ENCODE results near the gene ACOT8.
"Not testable (repeated sequence)": the region's sequence is repeated elsewhere in the genome, so short reads cannot be mapped to it uniquely, and the experiment has no call there.

Gene ACOT8

GRCh38 chr20:45833030-45833882 is 23.9 kb downstream of the ACOT8 start, which contains the start of gene SNX21:
SNX21 (plus strand) TSS chr20:45833799; CDS start chr20:45833920, 121 bp downstream.
- peak within 1 kb of the TSS; percentile 74 for H3K4me3 Mint-ChIP-seq
- H3K27me3 Mint-ChIP-seq (ENCODE audit: low read depth) = peaks cover 18% of the 10 kb centered on the region
- no peak within 1 kb of the TSS for H3K27ac Mint-ChIP-seq
- no peaks in the 10 kb centered on the region for H3K9me3 Mint-ChIP-seq
- H3K36me3 Mint-ChIP-seq (ENCODE audit: low read depth) = no peaks in the 10 kb centered on the region
- H3K4me1 Mint-ChIP-seq (ENCODE audit: low read depth) = peaks cover 4% of the 10 kb centered on the region

GRCh38 chr20:45832619-45833018 is 24.6 kb downstream of the ACOT8 start:
- no peaks in the 10 kb centered on the region for H3K36me3 Mint-ChIP-seq (ENCODE audit: low read depth)
- H3K4me3 Mint-ChIP-seq = peak overlapping the region; percentile 74
- H3K27me3 Mint-ChIP-seq (ENCODE audit: low read depth) = peaks cover 20% of the 10 kb centered on the region
- H3K9me3 Mint-ChIP-seq = no peaks in the 10 kb centered on the region
- no peak overlapping the region for H3K27ac Mint-ChIP-seq
- H3K4me1 Mint-ChIP-seq (ENCODE audit: low read depth) = peaks cover 4% of the 10 kb centered on the region

- not testable (repeated sequence) for H3K27ac Mint-ChIP-seq; H3K4me1 Mint-ChIP-seq (ENCODE audit: low read depth); H3K36me3 Mint-ChIP-seq (ENCODE audit: low read depth); H3K4me3 Mint-ChIP-seq; H3K9me3 Mint-ChIP-seq
- peaks cover 26% of the 10 kb centered on the region for H3K27me3 Mint-ChIP-seq (ENCODE audit: low read depth)
These were observed 27.5 kb downstream of the ACOT8 start for GRCh38 chr20:45829673-45830106.

- peaks cover 37% of the 10 kb centered on the region for H3K27me3 Mint-ChIP-seq (ENCODE audit: low read depth)
- no peak overlapping the region for H3K4me3 Mint-ChIP-seq
- no peaks in the 10 kb centered on the region for H3K9me3 Mint-ChIP-seq
- peaks cover 13% of the 10 kb centered on the region for H3K4me1 Mint-ChIP-seq (ENCODE audit: low read depth)
- H3K27ac Mint-ChIP-seq = no peak overlapping the region
- H3K36me3 Mint-ChIP-seq (ENCODE audit: low read depth) = peaks cover 2% of the 10 kb centered on the region
These were observed 28.6 kb downstream of the ACOT8 start for GRCh38 chr20:45828589-45828988.

- Mint-ChIP-seq H3K36me3 (ENCODE audit: low read depth) (peaks cover 2% of the 10 kb centered on the region), H3K4me3 (no peak overlapping the region), H3K27me3 (ENCODE audit: low read depth) (peaks cover 41% of the 10 kb centered on the region), H3K4me1 (ENCODE audit: low read depth) (peaks cover 13% of the 10 kb centered on the region), H3K9me3 (no peaks in the 10 kb centered on the region), H3K27ac (no peak overlapping the region)
These were observed 29.5 kb downstream of the ACOT8 start for GRCh38 chr20:45827712-45828111.

- Mint-ChIP-seq H3K4me3 (no peak within 1 kb of the TSS), H3K4me1 (ENCODE audit: low read depth) (peaks cover 16% of the 10 kb centered on the region), H3K27ac (no peak within 1 kb of the TSS), H3K27me3 (ENCODE audit: low read depth) (peaks cover 46% of the 10 kb centered on the region), H3K9me3 (no peaks in the 10 kb centered on the region), H3K36me3 (ENCODE audit: low read depth) (peaks cover 2% of the 10 kb centered on the region)
These were observed 30.1 kb downstream of the ACOT8 start, which contains the start of gene TNNC2 for GRCh38 chr20:45827030-45827652. TNNC2 (minus strand) TSS chr20:45827312; CDS start chr20:45827248, 64 bp downstream.

- Mint-ChIP-seq H3K36me3 (ENCODE audit: low read depth) (peaks cover 2% of the 10 kb centered on the region), H3K27me3 (ENCODE audit: low read depth) (peaks cover 45% of the 10 kb centered on the region), H3K4me3 (no peak overlapping the region), H3K4me1 (ENCODE audit: low read depth) (peaks cover 16% of the 10 kb centered on the region), H3K27ac (no peak overlapping the region), H3K9me3 (no peaks in the 10 kb centered on the region)
These were observed 30.7 kb downstream of the ACOT8 start for GRCh38 chr20:45826381-45827019.

- Mint-ChIP-seq H3K9me3 (no peaks in the 10 kb centered on the region), H3K4me3 (peak overlapping the region; percentile 70), H3K36me3 (ENCODE audit: low read depth) (peaks cover 2% of the 10 kb centered on the region), H3K4me1 (ENCODE audit: low read depth) (peaks cover 16% of the 10 kb centered on the region), H3K27ac (no peak overlapping the region), H3K27me3 (ENCODE audit: low read depth) (peaks cover 44% of the 10 kb centered on the region)
These were observed 33.0 kb downstream of the ACOT8 start for GRCh38 chr20:45823949-45824835.

- no peak overlapping the region for H3K27ac Mint-ChIP-seq
- H3K4me1 Mint-ChIP-seq (ENCODE audit: low read depth) = peaks cover 16% of the 10 kb centered on the region
- H3K9me3 Mint-ChIP-seq = no peaks in the 10 kb centered on the region
- peaks cover 2% of the 10 kb centered on the region for H3K36me3 Mint-ChIP-seq (ENCODE audit: low read depth)
- peaks cover 39% of the 10 kb centered on the region for H3K27me3 Mint-ChIP-seq (ENCODE audit: low read depth)
- H3K4me3 Mint-ChIP-seq = no peak overlapping the region
These were observed 34.3 kb downstream of the ACOT8 start for GRCh38 chr20:45822857-45823256.

GRCh38 chr20:45821947-45822346 is 35.2 kb downstream of the ACOT8 start:
- Mint-ChIP-seq H3K27ac (no peak overlapping the region), H3K4me3 (no peak overlapping the region), H3K4me1 (ENCODE audit: low read depth) (peaks cover 16% of the 10 kb centered on the region), H3K36me3 (ENCODE audit: low read depth) (peaks cover 6% of the 10 kb centered on the region), H3K9me3 (no peaks in the 10 kb centered on the region), H3K27me3 (ENCODE audit: low read depth) (peaks cover 39% of the 10 kb centered on the region)

- Mint-ChIP-seq H3K36me3 (ENCODE audit: low read depth) (peaks cover 15% of the 10 kb centered on the region), H3K27ac (no peak overlapping the region), H3K4me3 (no peak overlapping the region), H3K9me3 (no peaks in the 10 kb centered on the region), H3K27me3 (ENCODE audit: low read depth) (peaks cover 31% of the 10 kb centered on the region), H3K4me1 (ENCODE audit: low read depth) (peaks cover 21% of the 10 kb centered on the region)
These were observed 37.7 kb downstream of the ACOT8 start for GRCh38 chr20:45819466-45819865.

GRCh38 chr20:45818239-45818638 is 39.0 kb downstream of the ACOT8 start:
- Mint-ChIP-seq H3K36me3 (ENCODE audit: low read depth) (peaks cover 19% of the 10 kb centered on the region), H3K27me3 (ENCODE audit: low read depth) (peaks cover 18% of the 10 kb centered on the region), H3K4me3 (no peak overlapping the region), H3K27ac (no peak overlapping the region), H3K9me3 (no peaks in the 10 kb centered on the region), H3K4me1 (ENCODE audit: low read depth) (peaks cover 20% of the 10 kb centered on the region)

GRCh38 chr20:45817376-45818194 is 39.6 kb downstream of the ACOT8 start:
- H3K4me1 Mint-ChIP-seq (ENCODE audit: low read depth) = peaks cover 22% of the 10 kb centered on the region
- H3K36me3 Mint-ChIP-seq (ENCODE audit: low read depth) = peaks cover 25% of the 10 kb centered on the region
- no peak overlapping the region for H3K4me3 Mint-ChIP-seq
- peak overlapping the region; percentile 63 for H3K27ac Mint-ChIP-seq
- peaks cover 14% of the 10 kb centered on the region for H3K27me3 Mint-ChIP-seq (ENCODE audit: low read depth)
- no peaks in the 10 kb centered on the region for H3K9me3 Mint-ChIP-seq
